Testis (tissue), 2 donors: ENCODE results near the gene FAM25A.

ENCODE experiments used
- CTCF ChIP-seq, 3 experiments: fragments of 450-650 bp in 2 of 3; fragments of 200-600 bp in 1 of 3; sonication (generic) in 1 of 3; IDR thresholded peaks; one replicate each; pipeline ENCODE4 v1.5.1; 2016 to 2019; ENCODE audit warnings: antibody characterized with exemption in 3 of 3, mild to moderate bottlenecking in 2 of 3, moderate library complexity in 1 of 3
- POLR2A ChIP-seq: fragments of 450-650 bp; IDR thresholded peaks from one replicate; pipeline ENCODE4 v1.6.1; 2017; ENCODE audit warnings: antibody characterized with exemption, mild to moderate bottlenecking, moderate library complexity

GRCh38 chr10:87068281-87068680 lies 48.2 kb downstream of the FAM25A start:
- TF ChIP-seq CTCF (IDR thresholded peaks at IDR 0.05) = no peak
- TF ChIP-seq POLR2A = no peak
